IPS-15b (cell line): ENCODE data around the gene GRAP2.
"Not testable (repeated sequence)": the region's sequence is repeated elsewhere in the genome, so short reads cannot be mapped to it uniquely, and the experiment has no call there.

Source experiments
- H3K27me3 ChIP-seq: one replicate; pipeline ENCODE4 v1.6.1; 2013; ENCODE audit warnings: low read length; ENCODE audit not compliant: control insufficient read depth, insufficient read depth
- H3K36me3 ChIP-seq: one replicate; pipeline ENCODE4 v1.6.1; 2013; ENCODE audit warnings: low read length; ENCODE audit not compliant: control insufficient read depth, insufficient read depth
- H3K4me1 ChIP-seq: one replicate; pipeline ENCODE4 v1.6.1; 2013; ENCODE audit warnings: mild to moderate bottlenecking, low read length; ENCODE audit not compliant: control insufficient read depth, insufficient read depth
- H3K4me3 ChIP-seq: one replicate; pipeline ENCODE4 v1.5.1; 2013; ENCODE audit warnings: low read depth, low read length
- H3K9ac ChIP-seq: one replicate; pipeline ENCODE4 v1.6.1; 2013; ENCODE audit warnings: low read depth, mild to moderate bottlenecking, low read length
- H3K9me3 ChIP-seq: one replicate; pipeline ENCODE4 v1.6.1; 2013; ENCODE audit warnings: mild to moderate bottlenecking, low read length; ENCODE audit not compliant: control insufficient read depth, insufficient read depth

Gene GRAP2

GRCh38 chr22:39900306-39901227 is at the start of gene GRAP2:
Gene GRAP2, plus strand, starts transcription at chr22:39901084. Its CDS starts 46,023 bp downstream, at chr22:39947107.
- Histone ChIP-seq H3K27me3 (no peaks in the 10 kb centered on the region), H3K4me3 (no peak within 1 kb of the TSS), H3K4me1 (peaks cover 1% of the 10 kb centered on the region), H3K36me3 (no peaks in the 10 kb centered on the region), H3K9ac (no peak within 1 kb of the TSS), H3K9me3 (no peaks in the 10 kb centered on the region)

- H3K9ac ChIP-seq, result no peak overlapping the region
- peaks cover 2% of the 10 kb centered on the region for H3K27me3 ChIP-seq
- H3K36me3 ChIP-seq, result no peaks in the 10 kb centered on the region
- no peaks in the 10 kb centered on the region for H3K9me3 ChIP-seq
- no peaks in the 10 kb centered on the region for H3K4me1 ChIP-seq
- H3K4me3 ChIP-seq, result no peak overlapping the region
These were observed 49.1 kb upstream of the GRAP2 start for GRCh38 chr22:39851606-39852315.

DNA sequence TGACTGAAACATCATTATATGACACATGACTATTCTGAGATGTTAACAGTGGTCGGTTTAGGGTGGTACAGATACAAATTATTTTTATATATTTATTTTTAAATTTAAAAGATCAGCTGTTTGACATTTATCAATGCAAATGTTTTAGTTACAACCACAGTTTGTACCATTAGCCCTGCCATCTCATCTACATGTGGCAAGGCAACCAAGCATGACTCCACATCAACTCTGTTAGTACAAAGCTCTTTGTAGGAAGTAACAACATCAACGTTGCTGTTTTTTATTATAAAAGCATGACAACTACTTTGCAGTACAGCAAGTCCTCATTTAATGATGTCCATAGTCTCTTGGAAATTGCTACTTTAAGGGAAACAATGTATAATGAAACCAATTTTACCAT is 48.1 kb upstream of the GRAP2 start:
- Histone ChIP-seq H3K36me3 (no peaks in the 10 kb centered on the region), H3K4me3 (no peak overlapping the region), H3K4me1 (no peaks in the 10 kb centered on the region), H3K9me3 (no peaks in the 10 kb centered on the region), H3K9ac (no peak overlapping the region), H3K27me3 (peaks cover 2% of the 10 kb centered on the region)

DNA sequence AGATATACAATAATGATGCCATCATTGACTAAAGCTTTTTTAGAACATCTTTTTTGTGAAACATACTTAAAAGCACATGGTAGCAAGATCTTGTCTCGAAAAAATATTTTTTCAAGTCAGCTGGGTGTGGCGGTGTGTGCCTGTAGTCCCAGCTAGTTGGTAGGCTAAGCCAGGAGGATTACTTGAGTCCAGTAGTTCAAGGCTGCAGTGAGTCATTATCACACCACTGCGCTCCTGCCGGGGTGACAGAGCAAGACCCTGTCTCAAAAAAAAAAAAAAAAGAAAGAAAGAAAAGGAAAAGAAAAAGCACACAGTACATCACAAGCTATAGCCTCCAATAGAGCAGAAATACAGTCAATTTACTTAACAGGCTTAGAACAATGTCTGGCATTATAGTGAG is 44.3 kb upstream of the GRAP2 start:
- Histone ChIP-seq H3K4me3 (no peak overlapping the region), H3K4me1 (no peaks in the 10 kb centered on the region), H3K36me3 (no peaks in the 10 kb centered on the region), H3K9ac (no peak overlapping the region), H3K27me3 (peaks cover 2% of the 10 kb centered on the region), H3K9me3 (no peaks in the 10 kb centered on the region)

DNA sequence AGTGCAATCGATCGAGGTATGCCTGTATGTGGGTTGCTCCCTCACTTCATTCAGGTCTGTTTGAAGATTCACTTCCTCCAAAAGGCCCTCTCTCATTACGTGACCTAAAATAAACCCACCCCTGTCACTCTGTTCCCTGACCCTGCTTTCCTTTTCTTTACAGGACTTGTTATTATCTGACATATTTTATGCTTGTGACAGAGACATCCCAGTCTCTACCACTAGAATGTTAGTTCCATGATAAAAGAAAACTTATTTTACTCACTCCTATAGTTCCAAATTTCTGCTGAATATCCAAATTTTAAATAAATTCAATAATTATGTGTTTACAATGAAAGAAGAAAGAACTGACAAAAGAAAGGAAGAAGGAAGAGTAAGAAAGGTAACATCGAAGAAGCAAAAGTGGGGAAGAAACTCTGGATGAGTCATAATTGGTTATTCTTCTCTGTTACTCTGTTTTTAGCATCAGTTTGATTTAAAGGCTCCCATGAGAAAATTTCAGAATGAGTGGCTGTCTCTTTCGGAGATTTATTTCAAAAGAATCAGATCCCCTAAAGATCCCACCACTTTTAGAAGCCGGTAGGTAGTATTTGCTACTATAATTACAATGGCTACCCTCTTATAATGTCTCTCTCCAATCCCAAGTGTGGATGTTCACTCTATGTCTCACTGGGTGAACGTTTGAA is 40.8 kb upstream of the GRAP2 start:
- no peaks in the 10 kb centered on the region for H3K27me3 ChIP-seq
- H3K9ac ChIP-seq, result no peak overlapping the region
- no peak overlapping the region for H3K4me3 ChIP-seq
- no peaks in the 10 kb centered on the region for H3K9me3 ChIP-seq
- no peaks in the 10 kb centered on the region for H3K4me1 ChIP-seq
- H3K36me3 ChIP-seq, result no peaks in the 10 kb centered on the region

GRCh38 chr22:39868741-39869140 is 32.1 kb upstream of the GRAP2 start:
- H3K27me3 ChIP-seq, result no peaks in the 10 kb centered on the region
- no peaks in the 10 kb centered on the region for H3K36me3 ChIP-seq
- H3K9me3 ChIP-seq, result no peaks in the 10 kb centered on the region
- no peak overlapping the region for H3K4me3 ChIP-seq
- H3K4me1 ChIP-seq, result no peaks in the 10 kb centered on the region
- no peak overlapping the region for H3K9ac ChIP-seq

DNA sequence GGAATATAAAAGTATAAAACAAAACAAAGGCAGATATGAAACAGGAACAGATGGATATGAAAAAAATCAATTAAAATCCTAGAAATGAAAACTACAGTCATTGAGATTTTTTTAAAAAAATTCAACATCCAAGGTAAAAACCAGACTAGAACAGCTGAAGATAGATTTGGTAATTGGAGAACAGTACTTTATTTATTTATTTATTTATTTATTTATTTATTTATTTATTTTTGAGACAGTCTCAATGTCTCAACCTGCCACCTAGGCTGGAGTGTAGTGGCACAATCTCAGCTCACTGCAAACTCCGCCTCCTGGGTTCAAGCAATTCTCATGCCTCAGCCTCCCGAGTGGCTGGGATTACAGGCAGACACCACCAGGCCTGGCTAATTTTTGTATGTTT is 31.1 kb upstream of the GRAP2 start:
- H3K27me3 ChIP-seq, H3K9me3 ChIP-seq, H3K9ac ChIP-seq, H3K4me3 ChIP-seq, H3K36me3 ChIP-seq, H3K4me1 ChIP-seq: not testable (repeated sequence)

- Histone ChIP-seq H3K36me3 (no peaks in the 10 kb centered on the region), H3K27me3 (no peaks in the 10 kb centered on the region), H3K9ac (no peak overlapping the region), H3K9me3 (no peaks in the 10 kb centered on the region), H3K4me3 (no peak overlapping the region), H3K4me1 (no peaks in the 10 kb centered on the region)
These were observed 29.7 kb upstream of the GRAP2 start for GRCh38 chr22:39871008-39871798.

GRCh38 chr22:39872548-39872947 is 28.3 kb upstream of the GRAP2 start:
- Histone ChIP-seq H3K9me3 (no peaks in the 10 kb centered on the region), H3K4me1 (no peaks in the 10 kb centered on the region), H3K36me3 (no peaks in the 10 kb centered on the region), H3K9ac (no peak overlapping the region), H3K27me3 (no peaks in the 10 kb centered on the region), H3K4me3 (no peak overlapping the region)

DNA sequence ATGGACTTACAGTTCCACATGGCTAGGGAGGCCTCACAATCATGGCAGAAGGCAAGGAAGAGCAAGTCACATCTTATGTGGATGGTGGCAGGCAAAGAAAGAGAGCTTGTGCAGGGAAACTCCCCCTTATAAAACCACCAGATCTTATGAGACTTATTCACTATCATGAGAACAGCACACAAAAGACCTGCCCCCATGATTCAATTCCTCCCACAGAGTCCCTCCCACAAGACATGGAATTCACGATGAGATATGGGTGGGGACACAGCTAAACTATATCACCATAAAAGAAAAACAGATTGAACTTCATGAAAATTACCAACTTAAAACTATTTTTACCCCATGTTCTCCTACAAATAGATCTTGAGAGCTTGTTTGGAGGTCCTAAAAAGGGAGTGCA is 26.9 kb upstream of the GRAP2 start:
- H3K4me1 ChIP-seq, result no peaks in the 10 kb centered on the region

GRCh38 chr22:39875176-39875885 is 25.6 kb upstream of the GRAP2 start:
- not testable (repeated sequence) for H3K9ac ChIP-seq, H3K27me3 ChIP-seq, H3K4me3 ChIP-seq

More for the DNA sequence above, 26.9 kb upstream of the GRAP2 start:
- H3K36me3 ChIP-seq, result no peaks in the 10 kb centered on the region
- H3K27me3 ChIP-seq, result no peaks in the 10 kb centered on the region
- no peak overlapping the region for H3K4me3 ChIP-seq
- no peak overlapping the region for H3K9ac ChIP-seq
- no peaks in the 10 kb centered on the region for H3K9me3 ChIP-seq

More at GRCh38 chr22:39875176-39875885, 25.6 kb upstream of the GRAP2 start:
- H3K9me3 ChIP-seq, H3K36me3 ChIP-seq, H3K4me1 ChIP-seq: not testable (repeated sequence)
